Endothelial cell of umbilical vein (primary cell): Measurements from ENCODE around the gene MYL5.

Experiments
- CTCF ChIP-seq, 2 donors: IDR thresholded peaks; 1 replicate in 1 of 2; 2 replicates in 1 of 2; pipeline ENCODE4 v1.5.1; 2011; ENCODE audit warnings: low read length in 2 of 2, mild to moderate bottlenecking in 2 of 2, moderate library complexity in 2 of 2, control low read depth in 1 of 2, inconsistent platforms in 1 of 2, low read depth in 1 of 2; ENCODE audit not compliant: insufficient read depth in 1 of 2; ENCODE audit errors: extremely low read depth in 1 of 2
- EZH2 ChIP-seq: IDR thresholded peaks from 2 replicates; pipeline ENCODE4 v1.6.1; 2012; ENCODE audit warnings: borderline replicate concordance, low read depth, mild to moderate bottlenecking, moderate library complexity, low read length, inconsistent platforms; ENCODE audit not compliant: severe bottlenecking
- GATA2 ChIP-seq: IDR thresholded peaks from 2 replicates; pipeline ENCODE4 v1.7.0; 2011; ENCODE audit warnings: low read depth, mild to moderate bottlenecking, moderate library complexity, mixed read lengths, low read length; ENCODE audit not compliant: insufficient read length, insufficient read depth
- JUN ChIP-seq: IDR thresholded peaks from 2 replicates; pipeline ENCODE4 v1.6.1; 2011; ENCODE audit warnings: borderline replicate concordance, low read depth; ENCODE audit not compliant: insufficient read length, insufficient read depth
- MAX ChIP-seq: IDR thresholded peaks from 2 replicates; pipeline ENCODE4 v1.6.1; 2011; ENCODE audit not compliant: insufficient read depth, insufficient read length
- POLR2A ChIP-seq: IDR thresholded peaks from 2 replicates; pipeline ENCODE4 v1.6.1; 2012; ENCODE audit warnings: low read depth, mild to moderate bottlenecking, control low read depth, low read length
- POLR2AphosphoS5 ChIP-seq: IDR thresholded peaks from 2 replicates; pipeline ENCODE4 v1.6.1; 2012; ENCODE audit warnings: low read depth, mild to moderate bottlenecking, control low read depth, low read length, moderate library complexity; ENCODE audit not compliant: insufficient read depth

- TF ChIP-seq CTCF (IDR thresholded peaks at IDR 0.05; ENCODE audit: extremely low read depth in 1 of 2, insufficient read depth in 1 of 2, low read depth in 1 of 2, low read length in 2 of 2) = no peak
- TF ChIP-seq POLR2AphosphoS5 = no peak
- TF ChIP-seq EZH2 = no peak
- no peak for TF ChIP-seq GATA2
- TF ChIP-seq MAX = no peak
- TF ChIP-seq POLR2A = no peak
- TF ChIP-seq JUN = no peak
Observed at GRCh38 chr4:707929-708630, 33.7 kb downstream of the MYL5 start.
